ENCODE results near the gene CPE.

DNA sequence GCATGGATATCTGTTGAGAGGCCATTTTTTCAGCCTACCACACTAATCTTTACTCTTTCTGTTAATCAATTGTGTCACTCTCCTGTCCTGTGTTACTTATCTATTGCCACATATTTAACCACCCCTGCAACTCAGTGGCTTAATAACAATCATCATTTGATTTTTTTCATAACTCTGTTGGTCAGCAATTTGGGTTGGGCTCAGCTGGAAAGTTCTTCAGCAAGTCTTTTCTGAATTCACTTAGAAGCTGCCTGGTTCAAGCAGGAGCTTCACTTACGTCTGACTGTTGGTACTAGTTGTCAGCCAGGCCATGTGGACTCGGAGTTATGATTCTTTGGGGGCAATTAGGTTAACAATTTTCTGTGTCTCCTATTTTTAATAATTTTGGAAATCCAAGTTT lies 50.1 kb downstream of the CPE start:
- TF ChIP-seq, protein P1, sequence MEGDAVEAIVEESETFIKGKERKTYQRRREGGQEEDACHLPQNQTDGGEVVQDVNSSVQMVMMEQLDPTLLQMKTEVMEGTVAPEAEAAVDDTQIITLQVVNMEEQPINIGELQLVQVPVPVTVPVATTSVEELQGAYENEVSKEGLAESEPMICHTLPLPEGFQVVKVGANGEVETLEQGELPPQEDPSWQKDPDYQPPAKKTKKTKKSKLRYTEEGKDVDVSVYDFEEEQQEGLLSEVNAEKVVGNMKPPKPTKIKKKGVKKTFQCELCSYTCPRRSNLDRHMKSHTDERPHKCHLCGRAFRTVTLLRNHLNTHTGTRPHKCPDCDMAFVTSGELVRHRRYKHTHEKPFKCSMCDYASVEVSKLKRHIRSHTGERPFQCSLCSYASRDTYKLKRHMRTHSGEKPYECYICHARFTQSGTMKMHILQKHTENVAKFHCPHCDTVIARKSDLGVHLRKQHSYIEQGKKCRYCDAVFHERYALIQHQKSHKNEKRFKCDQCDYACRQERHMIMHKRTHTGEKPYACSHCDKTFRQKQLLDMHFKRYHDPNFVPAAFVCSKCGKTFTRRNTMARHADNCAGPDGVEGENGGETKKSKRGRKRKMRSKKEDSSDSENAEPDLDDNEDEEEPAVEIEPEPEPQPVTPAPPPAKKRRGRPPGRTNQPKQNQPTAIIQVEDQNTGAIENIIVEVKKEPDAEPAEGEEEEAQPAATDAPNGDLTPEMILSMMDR (IDR thresholded peaks at IDR 0.05): no peak
- no peak for TF ChIP-seq POLR2A (IDR thresholded peaks at IDR 0.05)

Data from prostate gland (tissue), 2 donors.